Erythroblast (primary cell): ENCODE measurements around the gene LCE4A.

ENCODE experiments used
- GATA1 ChIP-seq: IDR thresholded peaks from 2 replicates; pipeline ENCODE4 v1.6.1; 2011; ENCODE audit warnings: low read depth, mild to moderate bottlenecking, control low read depth, low read length, moderate library complexity
- POLR2A ChIP-seq: IDR thresholded peaks from 2 replicates; pipeline ENCODE4 v1.6.1; 2011; ENCODE audit warnings: mild to moderate bottlenecking, low read length

DNA sequence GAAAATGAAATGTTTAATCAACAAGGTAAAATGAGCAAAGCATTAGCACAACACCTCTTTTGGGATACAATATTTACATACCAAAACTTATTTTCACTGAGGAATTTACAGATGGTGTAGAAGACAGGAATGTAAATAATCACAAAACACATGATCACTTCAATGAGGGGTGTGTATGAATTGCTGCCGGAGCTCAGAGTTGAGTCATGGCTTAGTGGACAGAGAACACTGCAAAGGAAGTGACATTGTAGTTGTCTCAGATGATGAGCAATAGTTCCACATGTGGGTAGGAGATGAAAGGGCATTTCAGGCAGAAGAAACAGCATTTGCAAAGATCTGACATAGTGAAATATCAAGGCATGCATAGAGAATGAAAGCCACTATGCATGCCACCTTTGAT, 44.3 kb downstream of the LCE4A start:
- TF ChIP-seq POLR2A (no peak), GATA1 (no peak)
